Naive thymus-derived CD4-positive, alpha-beta T cell (primary cell): Measurements from ENCODE around the gene CYP4F22. TPM values are rescaled to one million over a fixed set of nuclear protein-coding genes. Genes with fewer than 3 reads are reported as not detected.
A peak's percentile ranks its signal among the peaks of the same experiment; 100 is the strongest.
"Not testable (repeated sequence)": the region's sequence is repeated elsewhere in the genome, so short reads cannot be mapped to it uniquely, and the experiment has no call there.

Source experiments
- ATAC-seq: fragments of 150-1000 bp; cut with Tn5 transposase; 2 replicates; pipeline ENCODE4 v1.10.0; 2021; ENCODE audit warnings: mild to moderate bottlenecking, moderate library complexity
- CTCF ChIA-PET: fragments of 350-600 bp; sonication (Branson Sonifier 250); formaldehyde crosslinking; loops from one replicate; lab custom pipeline; 2021; ENCODE audit warnings: antibody characterized with exemption; lab: Charles Lee
- POLR2A ChIA-PET: fragments of 350-600 bp; sonication (Branson Sonifier 250); formaldehyde crosslinking; loops from one replicate; lab custom pipeline; 2021; ENCODE audit warnings: antibody characterized with exemption, inconsistent platforms; lab: Charles Lee
- DNase-seq, 9 donors: peaks; one replicate each; pipeline versions ENCODE4 v3.0.0 to v3.0.0-alpha.2; 2020 to 2022; ENCODE audit warnings: mixed read lengths in 1 of 9
- H3K27ac ChIP-seq: one replicate; pipeline ENCODE4 v1.7.0; 2013; ENCODE audit warnings: mild to moderate bottlenecking, low read depth, low read length, moderate library complexity
- H3K27me3 ChIP-seq, 2 donors: one replicate each; pipeline ENCODE4 v1.7.0; 2013; ENCODE audit warnings: low read length in 2 of 2, mild to moderate bottlenecking in 2 of 2, moderate library complexity in 2 of 2; ENCODE audit not compliant: control insufficient read depth in 2 of 2, insufficient read depth in 2 of 2
- H3K36me3 ChIP-seq, 3 experiments: 1 replicate in 2 of 3; 2 replicates in 1 of 3; pipeline ENCODE4 v1.7.0; 2013; ENCODE audit warnings: low read length in 3 of 3, mild to moderate bottlenecking in 3 of 3, moderate library complexity in 1 of 3; ENCODE audit not compliant: insufficient read depth in 3 of 3, control insufficient read depth in 2 of 3
- H3K4me1 ChIP-seq, 2 donors: one replicate each; pipeline ENCODE4 v1.7.0; 2013; ENCODE audit warnings: low read length in 2 of 2, mild to moderate bottlenecking in 2 of 2, moderate library complexity in 1 of 2; ENCODE audit not compliant: control insufficient read depth in 2 of 2, insufficient read depth in 2 of 2
- H3K4me3 ChIP-seq: 2 replicates; pipeline ENCODE4 v1.7.0; 2013; ENCODE audit warnings: mild to moderate bottlenecking, low read length
- H3K9me3 ChIP-seq, 3 experiments: 1 replicate in 2 of 3; 2 replicates in 1 of 3; pipeline ENCODE4 v1.7.0; 2013; ENCODE audit warnings: low read length in 3 of 3; ENCODE audit not compliant: control insufficient read depth in 2 of 3
- H3K27ac Mint-ChIP-seq, 9 donors: one replicate each; pipeline ENCODE4 v1.8.0; 2020 to 2022; ENCODE audit warnings: mixed read lengths in 9 of 9, mild to moderate bottlenecking in 8 of 9, moderate library complexity in 5 of 9, inconsistent platforms in 2 of 9
- H3K27me3 Mint-ChIP-seq, 5 donors: one replicate each; pipeline ENCODE4 v1.8.0; 2021 to 2022; ENCODE audit warnings: mixed read lengths in 5 of 5, mild to moderate bottlenecking in 1 of 5
- H3K36me3 Mint-ChIP-seq, 5 donors: one replicate each; pipeline ENCODE4 v1.8.0; 2020 to 2022; ENCODE audit warnings: mixed read lengths in 5 of 5, mild to moderate bottlenecking in 3 of 5, inconsistent platforms in 1 of 5
- H3K4me1 Mint-ChIP-seq, 7 donors: one replicate each; pipeline ENCODE4 v1.8.0; 2020 to 2022; ENCODE audit warnings: mixed read lengths in 7 of 7, mild to moderate bottlenecking in 3 of 7, inconsistent platforms in 1 of 7
- H3K4me3 Mint-ChIP-seq, 10 donors: one replicate each; pipeline ENCODE4 v1.8.0; 2020 to 2022; ENCODE audit warnings: mild to moderate bottlenecking in 10 of 10, mixed read lengths in 10 of 10, moderate library complexity in 6 of 10, inconsistent platforms in 2 of 10
- H3K9me3 Mint-ChIP-seq, 11 donors: one replicate each; pipeline ENCODE4 v1.8.0; 2020 to 2022; ENCODE audit warnings: mixed read lengths in 11 of 11, mild to moderate bottlenecking in 4 of 11, inconsistent platforms in 1 of 11, moderate library complexity in 1 of 11
- intact Hi-C, 2 donors: fragments of 100-400 bp; cut with micrococcal nuclease; formaldehyde crosslinking; loops; one replicate each; pipeline ENCODE4 v1.15.1; 2023
- polyA plus RNA-seq, 2 donors: library from polyadenylated mRNA; unstranded; fragments of 300-500 nt; fragmentation: Illumina TruSeq; gene quantifications; one replicate each; pipeline ENCODE4 v1.2.3, GENCODE V29; 2021
- total RNA-seq, 6 experiments: library from RNA in 5 of 6; stranded (reverse) in 5 of 6; gene quantifications; 1 replicate in 5 of 6; 2 replicates in 1 of 6; pipeline ENCODE4 v1.2.3 and lab custom pipeline; 2021 to 2026

Gene CYP4F22
- total and polyA plus RNA-seq, 7 experiments from 2014 or later: 0.15 to 3.6 (median 0.27) TPM; not detected in 2

DNA sequence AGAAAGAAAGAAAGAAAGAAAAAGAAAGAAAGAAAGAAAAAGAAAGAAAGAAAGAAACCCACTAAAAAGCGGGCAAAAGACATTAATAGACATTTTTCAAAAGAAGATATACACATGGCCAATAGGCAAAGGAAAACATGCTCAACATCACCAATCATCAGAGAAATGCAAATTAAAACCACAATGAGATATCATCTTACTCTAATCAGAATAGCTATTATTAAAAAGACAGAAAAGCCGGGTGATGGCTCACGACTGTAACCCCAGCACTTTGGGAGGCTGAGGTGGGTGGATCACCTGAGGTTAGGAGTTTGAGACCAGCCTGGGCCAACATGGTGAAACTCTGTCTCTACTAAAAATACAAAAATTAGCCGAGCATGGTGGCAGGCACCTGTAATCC is 34.5 kb upstream of the CYP4F22 start:
- peaks cover 22 to 44% (median 31%) of the 10 kb centered on the region in 7 donors for H3K4me1 Mint-ChIP-seq
- H3K4me3 Mint-ChIP-seq: not testable (repeated sequence)

DNA sequence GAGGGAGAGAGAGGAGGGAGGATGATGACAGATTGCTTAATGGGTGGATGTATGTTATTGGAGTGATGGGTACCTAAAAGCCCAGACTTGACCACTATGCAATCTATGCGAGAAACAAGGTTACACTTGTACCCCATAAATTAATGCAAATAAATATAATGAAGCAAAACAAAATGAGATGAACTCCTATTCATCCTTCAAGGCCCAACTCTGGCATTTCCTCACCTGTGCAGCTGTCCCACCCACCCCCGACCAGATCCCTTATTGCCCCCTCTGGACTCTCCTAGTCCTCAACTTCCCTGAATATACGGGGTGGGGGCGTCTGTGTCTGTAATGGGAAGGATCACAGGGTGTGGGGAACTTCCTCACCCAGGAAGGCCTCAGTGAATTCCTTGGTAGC is 33.2 kb upstream of the CYP4F22 start:
- ChIA-PET CTCF (interaction anchor here (1.2 kb wide), 1 partner anchor 56 kb away, joined by 3 read pairs; the partner anchor contains the start of gene AKAP8L), POLR2A (interaction anchor here (1.5 kb wide), 1 partner anchor 10 kb away, joined by 3 read pairs; no protein-coding TSS in a partner anchor)
- Mint-ChIP-seq H3K9me3 (no peaks in the 10 kb centered on the region), H3K36me3 (peaks cover 0 to 5% (median 0%) of the 10 kb centered on the region in 5 donors), H3K27ac (peak overlapping the region in 1 of 9 donors; percentile 2), H3K27me3 (peaks cover 0 to under 1% (median 0%) of the 10 kb centered on the region in 5 donors), H3K4me1 (peaks cover 15 to 46% (median 33%) of the 10 kb centered on the region in 7 donors), H3K4me3 (no peak overlapping the region)
- Histone ChIP-seq H3K9me3 (no peaks in the 10 kb centered on the region), H3K4me3 (no peak overlapping the region), H3K27ac (no peak overlapping the region), H3K36me3 (no peaks in the 10 kb centered on the region), H3K27me3 (no peaks in the 10 kb centered on the region), H3K4me1 (peaks cover 13 to 23% of the 10 kb centered on the region in 2 donors)
- intact Hi-C loops: no loop called here
- no peak for ATAC-seq
- no peak for DNase-seq

More for the DNA sequence above, 34.5 kb upstream of the CYP4F22 start:
- H3K4me3 ChIP-seq, CTCF ChIA-PET, intact Hi-C loops, H3K27ac ChIP-seq, H3K9me3 ChIP-seq, H3K36me3 ChIP-seq, H3K9me3 Mint-ChIP-seq, DNase-seq, H3K27me3 ChIP-seq, ATAC-seq: not testable (repeated sequence)
- H3K36me3 Mint-ChIP-seq: peaks cover 0 to 14% (median 0%) of the 10 kb centered on the region in 5 donors
- peak overlapping the region in 1 of 9 donors; percentile 33 for H3K27ac Mint-ChIP-seq
- H3K27me3 Mint-ChIP-seq: peaks cover 0 to 11% (median 0%) of the 10 kb centered on the region in 5 donors
- peaks cover 8 to 17% of the 10 kb centered on the region in 2 donors for H3K4me1 ChIP-seq
- POLR2A ChIA-PET: interaction anchor here (0.6 to 1.6 kb wide), 3 partner anchors 9 to 92 kb away, joined by 3 read pairs; no protein-coding TSS in a partner anchor

DNA sequence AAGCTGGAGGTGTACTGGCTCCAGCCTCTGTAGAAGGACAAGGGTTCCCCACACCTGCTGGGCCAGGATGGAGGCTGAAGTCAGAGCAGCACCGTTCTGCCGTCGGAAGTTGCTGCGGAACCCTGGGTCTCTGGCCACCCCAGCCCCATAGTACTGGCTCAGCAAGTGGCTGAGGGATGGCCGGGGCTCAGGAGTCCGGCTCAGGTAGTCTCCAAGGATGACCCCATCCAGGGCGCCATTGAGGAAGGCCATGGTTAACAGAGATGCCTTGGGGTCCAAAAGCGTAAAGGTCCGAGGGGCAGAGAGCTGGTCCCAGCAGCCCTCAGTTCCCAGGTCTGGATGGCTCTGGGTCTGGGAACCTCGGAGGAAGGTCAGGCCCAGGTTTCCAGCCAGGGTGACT is 32.7 kb upstream of the CYP4F22 start:
- no peak overlapping the region for H3K4me3 ChIP-seq
- DNase-seq (no peak), ATAC-seq (no peak)
- Mint-ChIP-seq H3K27me3 (no peaks in the 10 kb centered on the region), H3K9me3 (no peaks in the 10 kb centered on the region), H3K4me1 (peaks cover 15 to 49% (median 34%) of the 10 kb centered on the region in 7 donors), H3K4me3 (no peak overlapping the region), H3K27ac (no peak overlapping the region), H3K36me3 (peaks cover 0 to 5% (median 0%) of the 10 kb centered on the region in 5 donors)
- H3K36me3 ChIP-seq: no peaks in the 10 kb centered on the region
- H3K27me3 ChIP-seq: no peaks in the 10 kb centered on the region
- POLR2A ChIA-PET: no interaction called here
- intact Hi-C loops: no loop called here
- H3K9me3 ChIP-seq: no peaks in the 10 kb centered on the region
- H3K27ac ChIP-seq: no peak overlapping the region
- CTCF ChIA-PET: no interaction called here
- peaks cover 13 to 24% of the 10 kb centered on the region in 2 donors for H3K4me1 ChIP-seq

DNA sequence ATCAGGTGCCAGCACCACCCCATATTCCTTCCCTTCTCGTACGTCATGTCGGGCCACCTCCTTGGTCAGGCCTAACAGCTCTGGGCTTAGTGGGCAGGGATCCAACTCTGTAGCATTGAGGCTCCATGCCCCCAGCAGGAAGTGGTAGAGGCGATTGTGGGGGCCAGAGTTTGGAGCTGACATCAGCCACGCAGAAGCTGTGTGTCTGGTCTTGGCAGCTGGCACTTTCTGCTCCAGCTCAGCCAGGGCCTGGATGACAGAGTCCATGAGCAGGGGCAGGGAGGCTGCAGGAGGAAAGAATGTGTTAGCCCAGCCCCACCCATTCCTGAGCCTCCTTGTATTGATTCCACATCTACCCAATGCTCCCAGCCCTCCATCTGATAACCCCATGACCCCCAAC is 32.0 kb upstream of the CYP4F22 start:
- H3K27me3 Mint-ChIP-seq: no peaks in the 10 kb centered on the region
- Histone ChIP-seq H3K27ac (no peak overlapping the region), H3K4me1 (peaks cover 13 to 24% of the 10 kb centered on the region in 2 donors), H3K27me3 (no peaks in the 10 kb centered on the region), H3K36me3 (no peaks in the 10 kb centered on the region), H3K4me3 (no peak overlapping the region), H3K9me3 (no peaks in the 10 kb centered on the region)
- ChIA-PET POLR2A (no interaction called here), CTCF (interaction anchor here (0.6 kb wide), 1 partner anchor 11 kb away, joined by 5 read pairs; no protein-coding TSS in a partner anchor)
- ATAC-seq: no peak
- peaks cover 0 to 5% (median 0%) of the 10 kb centered on the region in 5 donors for H3K36me3 Mint-ChIP-seq
- intact Hi-C loops: no loop called here
- peaks cover 15 to 49% (median 34%) of the 10 kb centered on the region in 7 donors for H3K4me1 Mint-ChIP-seq
- no peak overlapping the region for H3K4me3 Mint-ChIP-seq
- peak overlapping the region in 2 of 9 donors; percentile 1 to 18 for H3K27ac Mint-ChIP-seq
- H3K9me3 Mint-ChIP-seq: no peaks in the 10 kb centered on the region
- DNase-seq: no peak

DNA sequence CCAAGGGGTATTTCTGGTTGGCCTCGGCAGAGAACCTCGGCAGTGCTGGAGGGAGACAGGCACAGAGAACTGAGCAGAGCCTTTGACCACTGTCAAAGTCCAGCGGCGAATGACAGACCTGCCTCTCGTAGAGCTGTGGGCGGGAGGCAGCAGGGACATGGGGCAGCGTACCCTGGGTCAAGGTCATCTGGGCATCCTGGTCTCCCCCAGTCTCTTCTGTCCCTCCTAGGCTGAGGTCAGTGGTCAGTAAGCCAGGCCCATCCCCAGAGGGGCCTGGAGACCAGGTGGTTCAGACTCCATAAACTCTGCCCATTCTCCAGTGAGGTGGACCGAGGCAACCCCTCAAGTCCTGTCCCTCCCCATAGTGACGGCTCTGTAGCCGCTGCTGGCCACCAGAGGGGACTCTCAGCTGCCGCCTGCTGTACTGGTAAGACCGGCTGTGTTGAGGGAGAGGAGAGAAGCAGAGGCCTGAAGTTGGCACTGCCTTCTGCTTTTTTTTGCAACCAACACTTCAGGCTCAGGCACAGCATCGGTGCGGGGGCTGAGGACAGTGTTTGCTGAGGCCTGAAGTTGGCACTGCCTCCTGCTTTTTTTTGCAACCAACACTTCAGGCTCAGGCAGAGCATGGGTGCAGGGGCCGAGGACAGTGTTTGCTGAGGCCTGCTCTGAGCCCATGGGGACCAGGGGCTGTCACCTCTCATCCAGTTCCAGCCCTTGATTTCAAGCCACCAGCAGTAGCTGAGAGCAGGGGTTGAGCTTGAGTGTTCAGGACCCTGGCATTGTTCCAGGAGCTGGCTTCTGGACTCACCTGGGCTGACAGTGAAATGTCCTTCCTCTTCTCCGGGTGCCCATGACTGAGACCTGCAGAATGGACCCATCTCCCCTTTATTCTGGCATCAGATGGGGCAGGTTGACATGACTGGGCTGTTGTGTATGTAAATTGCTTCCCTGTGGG is 28.7 kb upstream of the CYP4F22 start, which contains the start of gene PGLYRP2:
Gene PGLYRP2 (minus strand): TSS at position 111 of the 955 bp plus-strand sequence. CDS start 130 bp downstream, outside the sequence.
- intact Hi-C loops: no loop called here
- Mint-ChIP-seq H3K4me3 (peak within 1 kb of the TSS in 9 of 10 donors; percentile 1 to 70 (median 46)), H3K27me3 (no peaks in the 10 kb centered on the region), H3K9me3 (no peaks in the 10 kb centered on the region), H3K27ac (peak within 1 kb of the TSS in 8 of 9 donors; percentile 33 to 88 (median 61)), H3K4me1 (peaks cover 16 to 48% (median 33%) of the 10 kb centered on the region in 7 donors), H3K36me3 (peaks cover 0 to 5% (median 0%) of the 10 kb centered on the region in 5 donors)
- no peaks in the 10 kb centered on the region for H3K36me3 ChIP-seq
- H3K27me3 ChIP-seq: no peaks in the 10 kb centered on the region
- ATAC-seq: peak; percentile 68
- no peak within 1 kb of the TSS for H3K4me3 ChIP-seq
- ChIA-PET POLR2A (interaction anchor here (0.6 to 1.7 kb wide), 4 partner anchors 10 to 163 kb away, joined by 3 to 6 read pairs (median 4); no protein-coding TSS in a partner anchor), CTCF (interaction anchor here (0.5 to 1.3 kb wide), 3 partner anchors 9 to 19 kb away, joined by 3 read pairs; no protein-coding TSS in a partner anchor)
- no peak within 1 kb of the TSS for H3K27ac ChIP-seq
- H3K4me1 ChIP-seq: peaks cover 13 to 24% of the 10 kb centered on the region in 2 donors
- DNase-seq: peak in 1 of 9 donors; percentile 27
- H3K9me3 ChIP-seq: no peaks in the 10 kb centered on the region

DNA sequence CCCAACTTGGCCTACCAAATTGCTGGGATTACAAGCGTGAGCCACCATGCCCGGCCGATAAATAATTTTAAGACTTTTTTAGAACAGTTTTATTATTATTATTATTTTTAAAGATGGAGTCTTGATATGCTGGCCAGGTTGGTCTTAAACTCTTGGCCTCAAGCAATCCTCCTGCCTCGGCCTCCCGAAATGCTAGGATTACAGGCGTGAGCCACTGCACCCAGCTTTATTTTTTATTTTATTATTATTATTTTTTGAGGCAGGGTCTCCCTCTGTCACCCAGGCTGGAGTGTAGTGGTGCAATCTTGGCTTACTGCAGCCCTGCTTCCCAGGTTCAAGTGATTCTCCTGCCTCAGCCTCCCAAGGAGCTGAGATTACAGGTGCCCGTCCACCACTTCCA is 27.3 kb upstream of the CYP4F22 start:
- DNase-seq, H3K9me3 Mint-ChIP-seq, H3K36me3 ChIP-seq, H3K9me3 ChIP-seq, H3K4me3 Mint-ChIP-seq, H3K4me3 ChIP-seq, intact Hi-C loops, H3K27me3 ChIP-seq, H3K36me3 Mint-ChIP-seq, H3K27ac Mint-ChIP-seq, H3K27me3 Mint-ChIP-seq, ATAC-seq, H3K27ac ChIP-seq: not testable (repeated sequence)
- ChIA-PET POLR2A (interaction anchor here (1.1 to 1.7 kb wide), 2 partner anchors 17 to 73 kb away, joined by 4 to 6 read pairs; no protein-coding TSS in a partner anchor), CTCF (interaction anchor here (1.3 kb wide), 1 partner anchor 12 kb away, joined by 3 read pairs; no protein-coding TSS in a partner anchor)
- peaks cover 14 to 47% (median 33%) of the 10 kb centered on the region in 7 donors for H3K4me1 Mint-ChIP-seq
- peaks cover 13 to 24% of the 10 kb centered on the region in 2 donors for H3K4me1 ChIP-seq
